Neuronal stem cell (in vitro differentiated cells): ENCODE measurements around the gene ANKS1B.
"Not testable (repeated sequence)": the region's sequence is repeated elsewhere in the genome, so short reads cannot be mapped to it uniquely, and the experiment has no call there.

Experiments
- DNase-seq: peaks from one replicate; pipeline ENCODE4 v3.0.0-alpha.2; 2013; ENCODE audit warnings: low spot score
- H2AFZ ChIP-seq: one replicate; pipeline ENCODE4 v1.6.1; 2013; ENCODE audit warnings: mild to moderate bottlenecking, low read length, inconsistent platforms
- H2AK5ac ChIP-seq: 2 replicates; pipeline ENCODE4 v1.6.1; 2013; ENCODE audit warnings: low read depth, mild to moderate bottlenecking, inconsistent platforms, low read length, moderate library complexity, mixed read lengths
- H2BK120ac ChIP-seq: 2 replicates; pipeline ENCODE4 v1.6.1; 2013; ENCODE audit warnings: low read depth, mild to moderate bottlenecking, inconsistent platforms, low read length, moderate library complexity, mixed read lengths
- H2BK12ac ChIP-seq: one replicate; pipeline ENCODE4 v1.6.1; 2013; ENCODE audit warnings: low read length, inconsistent platforms
- H2BK15ac ChIP-seq: 2 replicates; pipeline ENCODE4 v1.6.1; 2013; ENCODE audit warnings: mild to moderate bottlenecking, low read length, inconsistent platforms, mixed read lengths
- H2BK5ac ChIP-seq: one replicate; pipeline ENCODE4 v1.6.1; 2013; ENCODE audit warnings: inconsistent platforms, mild to moderate bottlenecking, low read length, moderate library complexity
- H3K14ac ChIP-seq: one replicate; pipeline ENCODE4 v1.6.1; 2013; ENCODE audit warnings: low read length, inconsistent platforms
- H3K18ac ChIP-seq: 2 replicates; pipeline ENCODE4 v1.6.1; 2013; ENCODE audit warnings: low read length, inconsistent platforms
- H3K23ac ChIP-seq: 2 replicates; pipeline ENCODE4 v1.6.1; 2013; ENCODE audit warnings: low read depth, mild to moderate bottlenecking, mixed read lengths, low read length, inconsistent platforms; ENCODE audit not compliant: poor library complexity
- H3K27ac ChIP-seq: replicated peaks from 3 replicates; pipeline ENCODE4 v1.5.1; 2013; ENCODE audit warnings: low read length, inconsistent platforms
- H3K27me3 ChIP-seq, 3 experiments: 2 replicates each; pipeline ENCODE4 v1.6.1; 2013; ENCODE audit warnings: low read length in 3 of 3, mild to moderate bottlenecking in 2 of 3, inconsistent platforms in 1 of 3, low read depth in 1 of 3, mixed read lengths in 1 of 3, moderate library complexity in 1 of 3; ENCODE audit not compliant: control insufficient read depth in 3 of 3, insufficient read depth in 3 of 3
- H3K36me3 ChIP-seq, 2 donors: replicated peaks in 1 of 2; 2 replicates each; pipeline ENCODE4 v1.6.1; 2013; ENCODE audit warnings: low read length in 2 of 2; ENCODE audit not compliant: control insufficient read depth in 2 of 2, insufficient read depth in 2 of 2
- H3K4ac ChIP-seq: 2 replicates; pipeline ENCODE4 v1.6.1; 2013; ENCODE audit warnings: inconsistent platforms, mild to moderate bottlenecking, low read length, moderate library complexity
- H3K4me1 ChIP-seq, 2 donors: 1 replicate in 1 of 2; 2 replicates in 1 of 2; pipeline ENCODE4 v1.6.1; 2013; ENCODE audit warnings: low read length in 2 of 2, low read depth in 1 of 2; ENCODE audit not compliant: control insufficient read depth in 2 of 2, insufficient read depth in 1 of 2
- H3K4me2 ChIP-seq: one replicate; pipeline ENCODE4 v1.6.1; 2013; ENCODE audit warnings: mild to moderate bottlenecking, low read length, inconsistent platforms; ENCODE audit not compliant: insufficient read depth, poor library complexity, severe bottlenecking
- H3K4me3 ChIP-seq, 2 donors: 2 replicates each; pipeline ENCODE4 v1.5.1; 2013; ENCODE audit warnings: low read length in 2 of 2, mild to moderate bottlenecking in 2 of 2, inconsistent platforms in 1 of 2, moderate library complexity in 1 of 2
- H3K79me1 ChIP-seq: one replicate; pipeline ENCODE4 v1.6.1; 2013; ENCODE audit warnings: low read depth, mild to moderate bottlenecking, inconsistent platforms, low read length, moderate library complexity
- H3K9ac ChIP-seq: one replicate; pipeline ENCODE4 v1.6.1; 2013; ENCODE audit warnings: mild to moderate bottlenecking, low read depth, low read length, inconsistent platforms; ENCODE audit not compliant: poor library complexity
- H3K9me3 ChIP-seq, 2 donors: replicated peaks in 1 of 2; 2 replicates each; pipeline versions ENCODE3 to v1.6.1; 2013; ENCODE audit warnings: low read length in 2 of 2, mild to moderate bottlenecking in 2 of 2, inconsistent platforms in 1 of 2, low read depth in 1 of 2, mixed read lengths in 1 of 2, moderate library complexity in 1 of 2; ENCODE audit not compliant: control insufficient read depth in 2 of 2, insufficient read depth in 1 of 2
- H4K8ac ChIP-seq: one replicate; pipeline ENCODE4 v1.6.1; 2013; ENCODE audit warnings: low read depth, mild to moderate bottlenecking, inconsistent platforms, low read length, moderate library complexity
- H4K91ac ChIP-seq: one replicate; pipeline ENCODE4 v1.6.1; 2013; ENCODE audit warnings: low read length, low read depth, mild to moderate bottlenecking, inconsistent platforms; ENCODE audit not compliant: poor library complexity
- WGBS, 2 donors: extraction: QIAGEN DNeasy Blood & Tissue Kit; methylation state at CpG; one replicate each; pipeline ENCODE4 v1.1.7; 2013; ENCODE audit warnings: missing lambda C conversion rate in 2 of 2, mixed read lengths in 1 of 2; ENCODE audit not compliant: insufficient read length in 2 of 2, insufficient replicate concordance in 1 of 2; ENCODE audit errors: extremely low coverage in 2 of 2; 5-methylcytosine and 5-hydroxymethylcytosine counted together

ANKS1B gene

GRCh38 chr12:99720083-99720465 lies 264.7 kb downstream of the ANKS1B start:
- H3K18ac ChIP-seq, H3K4me2 ChIP-seq, H3K23ac ChIP-seq, H3K36me3 ChIP-seq, H3K27me3 ChIP-seq, H3K4me3 ChIP-seq, H3K14ac ChIP-seq, H2BK12ac ChIP-seq, H2BK5ac ChIP-seq, H3K9ac ChIP-seq, H2BK15ac ChIP-seq, H2BK120ac ChIP-seq, H3K9me3 ChIP-seq, H3K4me1 ChIP-seq, H4K8ac ChIP-seq, H3K27ac ChIP-seq, H2AFZ ChIP-seq, H4K91ac ChIP-seq, H3K4ac ChIP-seq, DNase-seq, H3K79me1 ChIP-seq, H2AK5ac ChIP-seq: not testable (repeated sequence)
- WGBS, 2 donors = no CpG with 5 or more reads among the region's 4 CpGs

GRCh38 chr12:99719411-99720082 lies 265.2 kb downstream of the ANKS1B start:
- H3K36me3 ChIP-seq, H2BK5ac ChIP-seq, H2BK120ac ChIP-seq, H4K91ac ChIP-seq, H3K27me3 ChIP-seq, H3K4me2 ChIP-seq, H2AFZ ChIP-seq, H3K18ac ChIP-seq, DNase-seq, H3K4me3 ChIP-seq, H3K79me1 ChIP-seq, H3K4me1 ChIP-seq, H2BK15ac ChIP-seq, H3K9ac ChIP-seq, H3K9me3 ChIP-seq, H3K23ac ChIP-seq, H2AK5ac ChIP-seq, H3K4ac ChIP-seq, H4K8ac ChIP-seq, H3K14ac ChIP-seq, H2BK12ac ChIP-seq, H3K27ac ChIP-seq: not testable (repeated sequence)
- no CpG with 5 or more reads among the region's 8 CpGs for WGBS, 2 donors

- not testable (repeated sequence) for H3K14ac ChIP-seq, H4K8ac ChIP-seq, H3K18ac ChIP-seq, H3K27ac ChIP-seq, DNase-seq, H2BK15ac ChIP-seq, H3K4ac ChIP-seq, H3K36me3 ChIP-seq, H3K9me3 ChIP-seq, H3K79me1 ChIP-seq, H3K4me2 ChIP-seq, H2BK5ac ChIP-seq, H3K4me3 ChIP-seq, H3K27me3 ChIP-seq, H2AFZ ChIP-seq, H3K9ac ChIP-seq, H4K91ac ChIP-seq, H3K23ac ChIP-seq, H2BK120ac ChIP-seq, H3K4me1 ChIP-seq, H2AK5ac ChIP-seq, H2BK12ac ChIP-seq
- no CpG with 5 or more reads among the region's 16 CpGs for WGBS, 2 donors
These were observed 268.8 kb downstream of the ANKS1B start for GRCh38 chr12:99715841-99716510.

- H3K4me1 ChIP-seq, H2BK15ac ChIP-seq, DNase-seq, H3K36me3 ChIP-seq, H4K91ac ChIP-seq, H2AFZ ChIP-seq, H2BK12ac ChIP-seq, H3K27me3 ChIP-seq, H2BK5ac ChIP-seq, H3K4me3 ChIP-seq, H2AK5ac ChIP-seq, H3K79me1 ChIP-seq, H3K27ac ChIP-seq, H3K4me2 ChIP-seq, H4K8ac ChIP-seq, H3K9me3 ChIP-seq, H3K14ac ChIP-seq, H3K18ac ChIP-seq, H3K23ac ChIP-seq, H3K4ac ChIP-seq, H2BK120ac ChIP-seq, H3K9ac ChIP-seq: not testable (repeated sequence)
- WGBS, 2 donors = no CpG with 5 or more reads among the region's 4 CpGs
These were observed 269.8 kb downstream of the ANKS1B start for GRCh38 chr12:99714921-99715320.
